HepG2 (cell line): ENCODE results near the gene PTPRQ. TPM values are rescaled to one million over a fixed set of nuclear protein-coding genes. Genes with fewer than 3 reads are reported as not detected.

Experiments used
- ATAC-seq: fragments of 200-7000 bp; cut with Tn5 transposase; 3 replicates; pipeline ENCODE4 v1.9.1; 2020; ENCODE audit warnings: mild to moderate bottlenecking, moderate library complexity
- BruUV-seq: library from RNA; stranded (reverse); fragments of 400-500 nt; replicated peaks from 2 replicates; lab custom pipeline; 2021; lab: Mats Ljungman, UMichigan
- CTCF ChIA-PET: fragments of 300-600 bp; formaldehyde crosslinking; extraction: SDS; loops from one replicate; lab custom pipeline; 2021; ENCODE audit warnings: low total read pairs, inconsistent platforms, low intra/inter-chr PET ratio; lab: Yijun Ruan, JAX
- POLR2A ChIA-PET: fragments of 350-600 bp; sonication (Branson Sonifier 250); formaldehyde crosslinking; loops from one replicate; lab custom pipeline; 2020; ENCODE audit warnings: antibody characterized with exemption, inconsistent platforms; lab: Yijun Ruan, JAX
- DNase-seq: peaks from one replicate; pipeline ENCODE4 v3.0.0-alpha.2; 2015; ENCODE audit warnings: low spot score
- FAIRE-seq: peaks from 3 replicates; lab custom pipeline; 2011; peaks lifted over from hg19 to GRCh38; lab: Jason Lieb, UNC
- H2AFZ ChIP-seq: one replicate; pipeline ENCODE4 v1.6.1; 2011; ENCODE audit warnings: low read length, inconsistent platforms
- H3K27ac ChIP-seq: fragments of 300-600 bp; 3 replicates; pipeline ENCODE4 v1.8.0; 2011; ENCODE audit warnings: mixed run types, mild to moderate bottlenecking, mixed read lengths, low read length, inconsistent platforms; ENCODE audit not compliant: insufficient read depth; ENCODE audit errors: extremely low read length
- H3K27me3 ChIP-seq, 2 experiments: fragments of 200-600 bp in 1 of 2; 2 replicates in 1 of 2; 3 replicates in 1 of 2; pipeline versions ENCODE4 v1.6.0 to v1.8.0; 2011; ENCODE audit warnings: low read length in 2 of 2, mild to moderate bottlenecking in 2 of 2, moderate library complexity in 2 of 2, inconsistent platforms in 1 of 2; ENCODE audit not compliant: insufficient read depth in 2 of 2, control insufficient read depth in 1 of 2
- H3K36me3 ChIP-seq, 2 experiments: fragments of 200-600 bp in 1 of 2; replicated peaks in 1 of 2; 2 replicates in 1 of 2; 3 replicates in 1 of 2; pipeline versions ENCODE4 v1.5.1 to v1.8.0; 2011; ENCODE audit warnings: low read length in 2 of 2, inconsistent platforms in 1 of 2; ENCODE audit not compliant: insufficient read depth in 2 of 2, control insufficient read depth in 1 of 2
- H3K4me1 ChIP-seq: 2 replicates; pipeline ENCODE4 v1.5.1; 2012; ENCODE audit warnings: low read length, inconsistent platforms; ENCODE audit not compliant: insufficient read depth
- H3K4me2 ChIP-seq: 2 replicates; pipeline ENCODE4 v1.6.0; 2011; ENCODE audit warnings: low read depth, low read length, inconsistent platforms
- H3K4me3 ChIP-seq, 3 experiments: fragments of 200-600 bp in 1 of 3; sonication (generic), shearing (Covaris generic) in 1 of 3; replicated peaks in 1 of 3; 2 replicates each; pipeline ENCODE4 v1.5.1; 2011 to 2016; ENCODE audit warnings: low read length in 3 of 3, inconsistent platforms in 2 of 3, low read depth in 2 of 3, mild to moderate bottlenecking in 2 of 3, control low read depth in 1 of 3, mixed read lengths in 1 of 3; ENCODE audit not compliant: insufficient read depth in 1 of 3
- H3K79me2 ChIP-seq: one replicate; pipeline ENCODE4 v1.6.1; 2011; ENCODE audit warnings: low read length, inconsistent platforms; ENCODE audit not compliant: insufficient read depth
- H3K9ac ChIP-seq: 2 replicates; pipeline ENCODE4 v1.6.0; 2011; ENCODE audit warnings: mild to moderate bottlenecking, low read depth, low read length, inconsistent platforms; ENCODE audit not compliant: insufficient read depth
- H3K9me3 ChIP-seq: 2 replicates; pipeline ENCODE4 v1.5.1; 2012; ENCODE audit warnings: mild to moderate bottlenecking, low read length
- H4K20me1 ChIP-seq: 2 replicates; pipeline ENCODE4 v1.6.0; 2011; ENCODE audit warnings: inconsistent platforms, mild to moderate bottlenecking, low read length, moderate library complexity; ENCODE audit not compliant: insufficient read depth
- ARID4A ChIP-seq: sonication (generic); formaldehyde crosslinking; IDR thresholded peaks from 2 replicates; pipeline ENCODE4 v1.5.0; 2020; ENCODE audit warnings: mild to moderate bottlenecking, missing genetic modification reagents, borderline replicate concordance
- HOXA7 ChIP-seq: sonication (generic); formaldehyde crosslinking; IDR thresholded peaks from 2 replicates; pipeline ENCODE4 v1.8.1; 2022; ENCODE audit warnings: mild to moderate bottlenecking, missing genetic modification reagents, moderate library complexity
- ZBTB3 ChIP-seq: sonication (generic); formaldehyde crosslinking; IDR thresholded peaks from 2 replicates; pipeline ENCODE4 v1.4.0; 2020; ENCODE audit warnings: low read depth, mild to moderate bottlenecking, moderate library complexity, missing genetic modification reagents, borderline replicate concordance
- ZIK1 ChIP-seq: sonication (generic); formaldehyde crosslinking; IDR thresholded peaks from 2 replicates; pipeline ENCODE4 v1.5.0; 2020; ENCODE audit warnings: mild to moderate bottlenecking, low read depth, missing genetic modification reagents, borderline replicate concordance
- ZNF343 ChIP-seq: sonication (generic); formaldehyde crosslinking; IDR thresholded peaks from 2 replicates; pipeline ENCODE4 v1.4.0; 2020; ENCODE audit warnings: mild to moderate bottlenecking, missing genetic modification reagents
- ZNF432 ChIP-seq: sonication (generic); formaldehyde crosslinking; IDR thresholded peaks from 2 replicates; pipeline ENCODE4 v1.5.0; 2020; ENCODE audit warnings: missing genetic modification reagents, mild to moderate bottlenecking, borderline replicate concordance
- ZNF678 ChIP-seq: sonication (generic); formaldehyde crosslinking; IDR thresholded peaks from 2 replicates; pipeline ENCODE4 v1.4.0; 2020; ENCODE audit warnings: mild to moderate bottlenecking, missing genetic modification reagents
- in situ Hi-C: cut with HindIII; loops from 2 replicates; pipeline ENCODE4 v1.10.0; 2017; ENCODE audit warnings: low pct_unique_long_range_greater_than_20kb; ENCODE audit not compliant: extremely low pct_ligation_motif_present
- intact Hi-C: fragments of 100-400 bp; cut with micrococcal nuclease; formaldehyde crosslinking; loops from one replicate; pipeline ENCODE4 v1.10.0; 2022; ENCODE audit not compliant: unreplicated experiment
- polyA plus RNA-seq, 8 experiments: library from polyadenylated mRNA; depleted of rRNA in 3 of 8; stranded (reverse) in 7 of 8; unstranded in 1 of 8; fragments of >200 nt; fragmentation: Illumina TruSeq in 4 of 8; extraction: Trizol in 4 of 8; gene quantifications; 2 replicates each; pipeline versions ENCODE4 v1.2.1 to v1.2.3, GENCODE V29; 2011 to 2016; ENCODE audit warnings: low read depth in 4 of 8, missing spikeins in 1 of 8, mixed read lengths in 1 of 8; ENCODE audit not compliant: insufficient read depth in 1 of 8
- total RNA-seq, 5 experiments: library from RNA; depleted of rRNA; stranded (reverse); fragments of >200 nt; fragmentation: Illumina TruSeq; extraction: Trizol; gene quantifications; 2 replicates each; pipeline ENCODE4 v1.2.3, GENCODE V29; 2016; ENCODE audit warnings: low read depth in 1 of 5
- TF ChIP-seq, protein P1 (sequence below): sonication (generic); formaldehyde crosslinking; IDR thresholded peaks from 2 replicates; pipeline ENCODE4 v1.8.1; 2023; ENCODE audit warnings: mild to moderate bottlenecking, missing genetic modification reagents, borderline replicate concordance

Gene PTPRQ
- total and polyA plus RNA-seq, 2 of the 13 experiments (the other 11 are each of a cell fraction or from before 2014, with no cell fraction given), result not detected

DNA sequence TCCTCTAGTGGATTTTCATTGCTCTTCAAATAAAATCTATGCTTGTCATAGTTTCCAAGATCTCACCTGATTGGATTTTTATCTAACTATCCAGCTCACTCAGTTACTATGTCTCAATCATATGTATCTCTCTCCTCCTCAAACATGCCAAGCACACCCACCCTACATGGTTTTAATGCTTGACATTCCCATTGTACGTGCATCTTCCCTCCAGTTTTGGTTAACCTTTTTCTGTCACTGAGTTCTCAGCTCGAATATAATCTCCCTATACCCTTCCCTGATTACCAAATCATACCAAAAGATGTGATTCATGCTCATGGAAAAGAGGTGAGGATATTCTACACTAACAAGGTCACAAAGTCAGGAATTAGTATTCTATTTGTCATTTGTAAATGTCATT, 12.0 kb upstream of the PTPRQ start (continued):
- no peak for TF ChIP-seq ARID4A
- no peak for TF ChIP-seq ZBTB3 (CRISPR knock-in tag)
- no peak for TF ChIP-seq ZNF343 (CRISPR knock-in tag)

- TF ChIP-seq, protein P1, sequence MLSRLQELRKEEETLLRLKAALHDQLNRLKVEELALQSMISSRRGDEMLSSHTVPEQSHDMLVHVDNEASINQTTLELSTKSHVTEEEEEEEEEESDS (CRISPR knock-in tag), result no peak
- TF ChIP-seq ZNF432 (CRISPR knock-in tag) (no peak), HOXA7 (CRISPR knock-in tag) (no peak), ZIK1 (CRISPR knock-in tag) (no peak), ZNF678 (CRISPR knock-in tag) (no peak)
- Histone ChIP-seq H3K4me2 (no peak overlapping the region), H3K36me3 (no peaks in the 10 kb centered on the region), H4K20me1 (no peaks in the 10 kb centered on the region), H3K9me3 (no peaks in the 10 kb centered on the region), H2AFZ (no peak overlapping the region), H3K27ac (no peak overlapping the region), H3K79me2 (no peaks in the 10 kb centered on the region), H3K4me3 (no peak overlapping the region), H3K4me1 (no peaks in the 10 kb centered on the region), H3K27me3 (no peaks in the 10 kb centered on the region), H3K9ac (no peak overlapping the region)
- ATAC-seq (no peak), FAIRE-seq (no peak), DNase-seq (no peak)
- ChIA-PET POLR2A (no interaction called here), CTCF (no interaction called here)
- BruUV-seq, result no TSS peak
- intact Hi-C loops, result no loop called here
- in situ Hi-C loops, result no loop called here
Measured at GRCh38 chr12:80441921-80442320, 2.1 kb upstream of the PTPRQ start.
